Stimulated activated naive CD4-positive, alpha-beta T cell (primary cell): ENCODE results near the gene WDR45.
"Not testable (repeated sequence)": the region's sequence is repeated elsewhere in the genome, so short reads cannot be mapped to it uniquely, and the experiment has no call there.

Experiments
- DNase-seq, 6 experiments: peaks; one replicate each; lab custom pipeline; 2025; lab: John Stamatoyannopoulos, UW

Gene WDR45

GRCh38 chrX:49079489-49080428 is at the start of gene WDR45:
WDR45 (minus strand) TSS chrX:49079887; CDS start chrX:49078095, 1,792 bp downstream.
- DNase-seq, result peak; percentile 45 to 65 (median 58)

- no peak for DNase-seq
Observed at GRCh38 chrX:49129427-49129826, 49.7 kb upstream of the WDR45 start.

DNA sequence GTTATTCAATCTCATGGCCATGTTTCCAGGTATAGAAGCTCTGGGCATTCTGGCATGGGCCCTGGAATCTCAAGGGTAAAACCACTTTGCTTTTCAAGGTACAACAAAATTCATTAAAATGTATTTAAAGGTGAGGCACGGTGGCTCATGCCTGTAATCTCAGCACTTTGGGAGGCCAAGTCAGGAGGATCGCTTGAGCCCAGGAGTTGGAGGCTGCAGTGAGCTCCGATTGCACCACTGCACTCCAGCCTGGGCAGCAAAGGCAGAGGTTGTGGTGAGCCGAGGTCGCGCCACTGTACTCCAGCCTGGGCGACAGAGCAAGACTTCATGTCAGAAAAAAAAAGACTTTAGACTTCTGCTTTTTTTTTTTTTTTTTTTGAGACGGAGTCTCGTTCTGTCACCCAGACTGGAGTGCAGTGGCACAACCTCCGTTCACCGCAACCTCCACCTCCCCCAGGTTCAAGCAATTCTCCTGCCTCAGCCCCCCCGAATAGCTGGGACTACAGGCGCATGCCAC is 48.1 kb upstream of the WDR45 start:
- DNase-seq, result not testable (repeated sequence)

GRCh38 chrX:49122499-49122898 is 42.8 kb upstream of the WDR45 start:
- no peak for DNase-seq

DNA sequence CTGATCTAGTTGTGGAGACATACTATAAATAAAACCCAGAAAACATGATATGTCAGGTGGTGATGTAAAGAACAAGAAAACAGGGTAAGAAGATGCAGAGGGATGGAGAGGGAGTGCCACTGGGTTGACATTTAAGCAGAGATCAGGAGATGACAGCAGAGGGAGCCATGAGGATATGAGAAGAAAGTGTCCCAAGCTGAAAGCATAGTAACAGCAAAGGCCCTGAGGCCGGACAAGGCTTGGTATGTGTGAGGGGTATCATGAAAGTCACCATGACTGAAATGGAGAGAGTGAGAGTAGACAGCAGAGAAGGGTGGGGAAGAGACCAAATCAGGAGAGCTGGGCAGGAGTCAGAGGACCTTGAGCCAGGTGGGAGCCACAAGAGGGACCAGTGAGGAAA is 40.4 kb upstream of the WDR45 start:
- DNase-seq, result no peak

DNA sequence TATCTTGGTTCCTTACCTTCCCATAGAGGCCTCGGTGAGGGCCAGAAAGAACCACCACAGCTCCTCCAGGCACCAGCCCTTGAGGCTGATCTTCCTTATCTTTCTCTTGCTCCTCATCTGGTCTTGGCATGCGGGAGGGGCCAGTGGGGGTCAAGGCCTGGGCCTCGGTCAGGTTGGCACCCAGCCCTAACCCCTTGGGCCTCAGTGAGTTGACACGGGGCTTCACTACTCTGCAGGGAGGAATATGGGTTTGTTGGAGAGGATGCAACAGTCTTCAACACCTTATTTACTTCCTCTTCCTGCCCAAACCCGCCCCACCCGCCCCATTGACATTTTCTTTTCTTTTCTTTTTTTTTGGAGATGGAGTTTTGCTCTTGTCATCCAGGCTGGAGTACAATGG is 37.9 kb upstream of the WDR45 start:
- peak in 1 of 6 experiments; percentile 6 for DNase-seq

DNA sequence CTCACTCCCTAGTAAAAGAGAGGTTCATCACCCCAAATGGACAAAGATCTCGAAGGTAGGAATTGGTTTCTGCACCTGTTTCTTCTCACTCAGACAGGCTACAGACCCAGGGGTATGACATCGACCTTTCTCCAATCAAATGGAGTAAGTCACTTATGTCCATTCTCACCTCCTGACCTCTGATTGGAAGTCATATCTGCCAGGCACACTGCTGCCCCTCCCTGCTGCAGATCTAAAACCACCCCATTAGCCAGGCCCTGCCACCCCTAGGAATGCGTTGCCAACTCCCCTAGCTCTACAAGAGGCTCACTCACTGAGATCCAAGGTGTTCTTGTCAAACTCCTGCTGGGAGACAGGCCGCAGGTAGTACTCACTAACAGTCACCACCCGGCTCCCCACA is 37.0 kb upstream of the WDR45 start:
- DNase-seq, result no peak

GRCh38 chrX:49116076-49116475 is 36.4 kb upstream of the WDR45 start:
- no peak for DNase-seq

- DNase-seq, result no peak
Observed at GRCh38 chrX:49111791-49112190, 32.1 kb upstream of the WDR45 start.

DNA sequence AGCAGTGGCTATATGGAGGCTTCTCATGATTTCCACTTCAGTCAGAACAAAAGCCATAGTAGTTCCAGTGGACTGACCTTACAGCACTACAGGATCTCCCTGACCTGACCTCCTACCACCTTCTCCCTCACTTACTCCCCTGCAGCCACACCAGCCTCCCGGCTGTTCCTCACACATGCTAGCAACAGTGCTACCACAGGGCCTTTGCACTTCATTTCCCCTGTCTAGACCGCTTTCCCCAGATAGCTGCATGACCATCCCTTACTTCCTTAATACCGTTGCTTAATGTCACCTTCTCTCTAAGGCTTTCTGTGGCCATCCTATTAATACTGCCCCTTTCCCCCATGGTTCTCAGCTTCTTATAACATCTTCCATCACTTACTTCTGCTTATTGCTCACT is 30.7 kb upstream of the WDR45 start:
- no peak for DNase-seq

- DNase-seq, result no peak
Observed at GRCh38 chrX:49108641-49109040, 29.0 kb upstream of the WDR45 start.

DNA sequence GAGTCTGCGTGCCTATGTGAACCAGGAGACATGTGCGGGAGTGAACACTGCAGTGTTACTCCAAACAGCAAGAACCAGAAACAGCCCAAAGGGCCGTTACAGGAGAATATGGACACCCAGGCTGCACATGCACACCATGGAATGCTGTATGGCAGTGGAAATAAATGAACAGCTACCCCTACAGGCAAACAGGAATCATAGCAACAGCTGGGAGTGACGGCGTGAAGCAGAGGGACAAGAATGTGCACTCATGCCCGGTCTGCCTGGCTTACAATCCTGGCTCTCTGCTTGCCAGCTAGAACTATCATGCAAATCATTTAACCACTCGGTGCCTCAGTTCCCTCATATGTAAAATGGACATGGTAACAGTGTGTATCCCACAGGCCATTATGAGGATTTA is 27.2 kb upstream of the WDR45 start:
- DNase-seq, result no peak

DNA sequence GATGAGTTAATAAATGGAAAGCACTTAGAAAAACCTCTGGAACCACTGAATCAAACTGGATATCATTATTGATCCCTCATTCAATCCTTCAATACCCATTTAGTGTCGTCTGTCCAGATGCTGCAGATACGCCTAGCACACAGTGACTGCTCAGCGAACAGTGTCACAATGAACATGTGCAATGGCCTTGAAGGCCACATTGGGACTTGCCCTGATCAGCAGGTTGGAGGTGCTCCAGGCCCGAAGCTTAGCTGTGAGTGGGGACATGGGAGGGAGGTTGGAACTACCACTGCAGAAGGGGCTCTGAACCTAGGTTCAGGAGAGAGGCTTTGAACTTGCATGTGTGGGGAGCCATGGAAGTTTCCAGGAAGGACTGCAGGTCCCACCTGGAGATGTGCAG is 26.6 kb upstream of the WDR45 start:
- no peak for DNase-seq

DNA sequence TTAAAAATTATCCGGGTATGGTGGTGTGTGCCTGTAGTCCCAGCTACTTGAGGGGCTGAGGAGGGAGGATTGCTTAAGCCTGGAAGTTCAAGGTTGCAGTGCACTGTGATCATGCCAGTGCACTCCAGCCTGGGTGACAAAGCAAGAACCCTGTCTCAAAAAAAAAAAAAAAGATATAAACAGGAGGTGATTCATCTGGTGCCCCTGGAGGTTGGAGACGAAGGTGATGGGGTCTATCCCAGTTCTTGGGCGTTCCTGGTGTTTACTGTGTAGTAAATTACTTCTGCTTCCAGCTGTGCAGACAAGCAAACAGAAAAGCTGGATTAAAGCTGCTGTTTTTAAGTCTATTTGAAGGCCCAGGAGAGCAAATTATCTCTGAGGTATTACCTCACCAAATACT is 23.9 kb upstream of the WDR45 start:
- DNase-seq, result no peak

- no peak for DNase-seq
Observed at GRCh38 chrX:49102190-49102589, 22.5 kb upstream of the WDR45 start.

DNA sequence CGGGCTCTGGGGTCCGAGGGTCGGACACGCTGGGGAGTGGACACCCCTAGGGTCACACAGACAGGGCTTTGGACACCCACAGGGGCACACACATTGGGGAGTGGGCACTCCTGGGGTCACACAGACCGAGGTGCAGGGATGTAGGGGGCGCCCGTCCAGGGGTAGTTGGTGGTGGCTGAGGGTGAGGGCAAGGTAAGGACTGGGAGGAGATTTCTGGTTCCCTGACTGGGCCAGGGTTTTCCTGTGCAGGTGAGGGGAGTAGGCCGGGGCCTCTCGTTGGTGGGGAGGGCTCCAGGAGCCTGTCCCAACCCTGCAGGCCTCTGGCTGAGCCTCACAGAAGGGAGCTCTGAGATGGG is 21.9 kb upstream of the WDR45 start:
- no peak for DNase-seq

GRCh38 chrX:49100704-49101628 is 21.3 kb upstream of the WDR45 start:
- peak; percentile 78 to 89 (median 86) for DNase-seq

- DNase-seq, result no peak
Observed at GRCh38 chrX:49096419-49096818, 16.7 kb upstream of the WDR45 start.

DNA sequence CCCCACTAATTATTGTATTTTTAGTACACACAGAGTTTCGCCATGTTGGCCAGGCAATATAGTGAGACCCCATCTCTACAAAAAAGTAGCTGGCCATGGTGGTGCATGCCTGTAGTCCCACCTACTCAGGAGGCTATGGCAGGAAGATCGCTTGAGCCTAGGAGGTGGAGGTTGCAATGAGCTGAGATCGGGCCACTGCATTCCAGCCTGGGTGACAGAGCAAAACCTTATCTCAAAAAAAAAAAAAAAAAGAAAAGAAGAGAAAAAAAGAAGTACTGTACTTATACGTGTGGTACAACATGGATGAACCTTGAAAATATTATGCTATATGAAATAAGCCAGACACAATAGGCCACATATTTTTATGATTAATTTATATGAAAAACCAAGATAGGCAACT is 9.9 kb upstream of the WDR45 start:
- no peak for DNase-seq

DNA sequence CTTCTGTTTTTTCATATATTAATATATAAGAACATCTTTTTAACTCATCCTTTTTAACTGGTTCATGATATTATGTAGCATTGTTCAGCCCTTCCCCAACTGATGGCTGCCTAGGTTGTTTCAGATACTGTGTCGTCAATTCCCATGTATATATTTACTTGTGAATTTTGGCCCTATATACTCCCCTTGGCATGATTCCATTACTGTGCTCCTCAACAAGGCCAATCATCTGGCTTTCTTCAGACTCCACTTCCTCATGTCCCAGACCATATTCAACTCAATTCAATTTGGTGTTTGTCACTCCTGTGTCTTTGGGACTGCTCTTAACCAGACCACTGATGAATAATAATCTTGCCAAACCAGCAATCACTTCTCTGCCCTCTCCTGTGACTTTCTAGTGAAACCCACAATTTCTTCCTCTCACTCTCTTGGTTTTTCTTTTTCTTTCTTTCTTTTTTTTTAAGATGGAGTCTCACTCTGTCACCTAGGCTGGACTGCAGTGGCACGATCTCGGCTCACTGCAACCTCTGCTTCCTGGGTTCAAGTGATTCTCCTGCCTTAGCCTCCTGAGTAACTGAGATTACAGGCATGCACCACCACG is 2.7 kb upstream of the WDR45 start:
- DNase-seq, result no peak

GRCh38 chrX:49077941-49078340 is 1.7 kb downstream of the WDR45 start:
- DNase-seq, result no peak

DNA sequence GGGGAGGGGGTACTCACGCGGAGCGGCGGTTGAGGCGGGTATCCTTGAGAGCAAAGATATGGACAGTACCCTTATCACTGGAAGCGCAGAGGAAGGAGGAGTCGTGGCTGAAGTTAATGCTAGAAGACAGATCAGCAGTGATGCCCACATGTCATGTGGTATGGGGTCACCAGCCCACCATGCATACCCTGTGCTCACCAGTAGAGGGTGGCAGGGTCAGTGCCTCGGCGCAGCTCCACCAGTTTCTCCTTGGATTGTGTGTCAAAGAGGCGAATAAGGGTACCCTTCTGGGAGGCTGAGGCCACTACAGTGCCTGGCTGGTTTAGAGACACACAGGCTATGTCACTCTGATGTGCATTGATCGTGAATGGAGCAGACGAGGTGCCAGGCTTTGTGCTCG is 4.3 kb downstream of the WDR45 start:
- no peak for DNase-seq
